NCI-H1092 treated with DMSO at 0.1 percent for 48 hours (cell line): ENCODE data around the gene PNPLA5.
"Not testable (repeated sequence)": the region's sequence is repeated elsewhere in the genome, so short reads cannot be mapped to it uniquely, and the experiment has no call there.

ENCODE experiments used
- DNase-seq: peaks from one replicate; lab custom pipeline; 2025; lab: John Stamatoyannopoulos, UW

PNPLA5 gene

GRCh38 chr22:43881091-43882061 lies 10.4 kb downstream of the PNPLA5 start:
- no peak for DNase-seq

- no peak for DNase-seq
Measured at GRCh38 chr22:43880541-43880991, 11.2 kb downstream of the PNPLA5 start.

- no peak for DNase-seq
Measured at GRCh38 chr22:43879901-43880540, 11.8 kb downstream of the PNPLA5 start.

- no peak for DNase-seq
Measured at GRCh38 chr22:43878831-43879550, 12.8 kb downstream of the PNPLA5 start.

GRCh38 chr22:43878079-43878795 lies 13.6 kb downstream of the PNPLA5 start:
- no peak for DNase-seq

GRCh38 chr22:43876866-43877509 lies 14.8 kb downstream of the PNPLA5 start:
- DNase-seq, result no peak

GRCh38 chr22:43869799-43870198 lies 22.0 kb downstream of the PNPLA5 start:
- DNase-seq, result no peak

- not testable (repeated sequence) for DNase-seq
Measured at GRCh38 chr22:43869001-43869400, 22.8 kb downstream of the PNPLA5 start.

GRCh38 chr22:43867839-43868635 lies 23.8 kb downstream of the PNPLA5 start:
- no peak for DNase-seq

GRCh38 chr22:43862882-43863202 lies 29.0 kb downstream of the PNPLA5 start:
- no peak for DNase-seq

GRCh38 chr22:43862074-43862881 lies 29.5 kb downstream of the PNPLA5 start, which contains the start of gene SULT4A1:
Gene SULT4A1 (minus strand): TSS chr22:43862513. CDS start chr22:43862382, 131 bp downstream.
- peak; percentile 9 for DNase-seq

GRCh38 chr22:43861529-43861928 lies 30.3 kb downstream of the PNPLA5 start:
- no peak for DNase-seq

GRCh38 chr22:43860831-43861230 lies 31.0 kb downstream of the PNPLA5 start:
- no peak for DNase-seq

- no peak for DNase-seq
Measured at GRCh38 chr22:43860126-43860525, 31.7 kb downstream of the PNPLA5 start.

- DNase-seq, result no peak
Measured at GRCh38 chr22:43859621-43860020, 32.2 kb downstream of the PNPLA5 start.

- DNase-seq, result no peak
Measured at GRCh38 chr22:43859176-43859575, 32.6 kb downstream of the PNPLA5 start.

GRCh38 chr22:43858156-43858895 lies 33.5 kb downstream of the PNPLA5 start:
- no peak for DNase-seq

GRCh38 chr22:43857367-43857766 lies 34.4 kb downstream of the PNPLA5 start:
- DNase-seq, result no peak

GRCh38 chr22:43855431-43855830 lies 36.4 kb downstream of the PNPLA5 start:
- no peak for DNase-seq
